WI38 (cell line): Measurements from ENCODE around the gene FCER1G.
"Not testable (repeated sequence)": the region's sequence is repeated elsewhere in the genome, so short reads cannot be mapped to it uniquely, and the experiment has no call there.

Experiments used
- H3K4me3 ChIP-seq: 2 replicates; pipeline ENCODE4 v1.5.1; 2011; ENCODE audit warnings: low read depth, mild to moderate bottlenecking, control low read depth, low read length
- CTCF ChIP-seq: IDR thresholded peaks from 2 replicates; pipeline ENCODE4 v1.5.1; 2012; ENCODE audit warnings: low read depth, mild to moderate bottlenecking, control low read depth, low read length

The FCER1G gene

GRCh38 chr1:161219078-161219892 is 4.2 kb downstream of the FCER1G start:
- TF ChIP-seq CTCF = no peak
- H3K4me3 ChIP-seq = no peak overlapping the region

GRCh38 chr1:161220002-161220401 is 4.9 kb downstream of the FCER1G start:
- H3K4me3 ChIP-seq = no peak overlapping the region
- TF ChIP-seq CTCF = no peak

- no peak for TF ChIP-seq CTCF
- no peak overlapping the region for H3K4me3 ChIP-seq
Observed at GRCh38 chr1:161222175-161223019, 7.3 kb downstream of the FCER1G start.

GRCh38 chr1:161223805-161224694 is 9.0 kb downstream of the FCER1G start:
- no peak overlapping the region for H3K4me3 ChIP-seq
- TF ChIP-seq CTCF = no peak

GRCh38 chr1:161224695-161225087 is 9.6 kb downstream of the FCER1G start:
- H3K4me3 ChIP-seq = not testable (repeated sequence)

- TF ChIP-seq CTCF = no peak
- H3K4me3 ChIP-seq = no peak overlapping the region
Observed at GRCh38 chr1:161225178-161225533, 10.1 kb downstream of the FCER1G start.

- TF ChIP-seq CTCF = peak; percentile 55
- peak within 1 kb of the TSS; percentile 75 for H3K4me3 ChIP-seq
Observed at GRCh38 chr1:161225534-161226319, 10.6 kb downstream of the FCER1G start, which contains the start of gene TOMM40L. TOMM40L (plus strand) TSS chr1:161226060; CDS start chr1:161226490, 430 bp downstream.
